Heart left ventricle (tissue), 13 donors: ENCODE data around the gene CDK5R1.

Source experiments
- POLR2A ChIP-seq, 2 donors: fragments of 450-650 bp; IDR thresholded peaks; one replicate each; pipeline ENCODE4 v1.6.1; 2017; ENCODE audit warnings: antibody characterized with exemption in 2 of 2, mild to moderate bottlenecking in 2 of 2, moderate library complexity in 2 of 2
- TF ChIP-seq, protein P1 (sequence below), 12 donors: fragments of 200-600 bp; sonication (generic) in 4 of 12; IDR thresholded peaks; one replicate each; pipeline versions ENCODE4 v1.5.0 to v1.8.0; 2018 to 2022; ENCODE audit warnings: antibody characterized with exemption in 12 of 12, mild to moderate bottlenecking in 5 of 12
- donor health status: ischemic (EF 13 %, LVEDD 7.1; RV severe dilation, severe dysfunction).
- donor health status: DM: no; HTN: yes; CAD: no.
- donor health status: DM: no; HTN: no; CAD: no.
- donor health status: ischemic (EF 25% LVEDD 6.9; RV normal size, moderate dysfunction).
- donor health status: ischemic (EF 25% LVEDD 5.7; RV mildly dilated, moderate dysfunction).
- donor health status: ischemic (EF 35%, LVEDD 5.7; RV mildly dilated, moderate dysfunction).
- donor health status: nonischemic (EF 11% LVEDD 7.7; RV severe dilation, severe dysfunction).
- donor health status: DM: yes; HTN: yes; CAD: no.
- donor health status: PGD.
- donor health status: ischemic (EF 29% LVEDD 5.4; RV normal size, mild dysfunction).
- donor health status: nonischemic (EF 23%, LVEDD 6.1; RV moderate dilation, normal function).

DNA sequence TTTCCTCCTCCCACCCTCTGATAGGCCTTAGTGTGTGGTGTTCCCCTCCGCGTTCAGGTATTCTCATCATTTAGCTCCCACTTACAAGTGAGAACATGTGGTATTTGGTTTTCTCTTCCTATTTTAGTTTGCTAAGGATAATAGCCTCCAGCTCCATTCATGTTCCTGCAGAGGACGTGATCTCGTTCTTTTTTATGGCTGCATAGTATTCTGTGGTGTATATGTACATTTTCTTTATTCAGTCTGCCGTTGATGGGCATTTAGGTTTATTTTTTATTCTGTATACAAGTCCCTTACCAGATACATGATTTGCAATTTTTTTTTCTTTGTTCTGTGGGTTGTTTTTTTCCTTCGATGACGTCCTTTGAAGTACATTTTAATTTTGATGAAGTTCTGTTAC, 18.8 kb upstream of the CDK5R1 start:
- TF ChIP-seq POLR2A (IDR thresholded peaks at IDR 0.05), result no peak
- TF ChIP-seq, protein P1, sequence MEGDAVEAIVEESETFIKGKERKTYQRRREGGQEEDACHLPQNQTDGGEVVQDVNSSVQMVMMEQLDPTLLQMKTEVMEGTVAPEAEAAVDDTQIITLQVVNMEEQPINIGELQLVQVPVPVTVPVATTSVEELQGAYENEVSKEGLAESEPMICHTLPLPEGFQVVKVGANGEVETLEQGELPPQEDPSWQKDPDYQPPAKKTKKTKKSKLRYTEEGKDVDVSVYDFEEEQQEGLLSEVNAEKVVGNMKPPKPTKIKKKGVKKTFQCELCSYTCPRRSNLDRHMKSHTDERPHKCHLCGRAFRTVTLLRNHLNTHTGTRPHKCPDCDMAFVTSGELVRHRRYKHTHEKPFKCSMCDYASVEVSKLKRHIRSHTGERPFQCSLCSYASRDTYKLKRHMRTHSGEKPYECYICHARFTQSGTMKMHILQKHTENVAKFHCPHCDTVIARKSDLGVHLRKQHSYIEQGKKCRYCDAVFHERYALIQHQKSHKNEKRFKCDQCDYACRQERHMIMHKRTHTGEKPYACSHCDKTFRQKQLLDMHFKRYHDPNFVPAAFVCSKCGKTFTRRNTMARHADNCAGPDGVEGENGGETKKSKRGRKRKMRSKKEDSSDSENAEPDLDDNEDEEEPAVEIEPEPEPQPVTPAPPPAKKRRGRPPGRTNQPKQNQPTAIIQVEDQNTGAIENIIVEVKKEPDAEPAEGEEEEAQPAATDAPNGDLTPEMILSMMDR (IDR thresholded peaks at IDR 0.05), result no peak
